ENCODE data around the gene RRAD.
"Not testable (repeated sequence)": the region's sequence is repeated elsewhere in the genome, so short reads cannot be mapped to it uniquely, and the experiment has no call there.

Gene RRAD

GRCh38 chr16:66950971-66951790 is 25.8 kb upstream of the RRAD start:
- no peak for DNase-seq

GRCh38 chr16:66950437-66950836 is 25.1 kb upstream of the RRAD start:
- DNase-seq, result no peak

GRCh38 chr16:66949472-66949871 is 24.1 kb upstream of the RRAD start:
- no peak for DNase-seq

- no peak for DNase-seq
These were observed 23.5 kb upstream of the RRAD start for GRCh38 chr16:66948837-66949225.

- no peak for DNase-seq
These were observed 22.9 kb upstream of the RRAD start for GRCh38 chr16:66948134-66948836.

- DNase-seq, result peak; percentile 43
These were observed 22.1 kb upstream of the RRAD start for GRCh38 chr16:66947302-66948065.

- DNase-seq, result no peak
These were observed 21.6 kb upstream of the RRAD start for GRCh38 chr16:66946974-66947301.

- no peak for DNase-seq
These were observed 21.2 kb upstream of the RRAD start for GRCh38 chr16:66946541-66946940.

- DNase-seq, result no peak
These were observed 20.6 kb upstream of the RRAD start for GRCh38 chr16:66945939-66946338.

- DNase-seq, result not testable (repeated sequence)
These were observed 19.6 kb upstream of the RRAD start for GRCh38 chr16:66944971-66945370.

- no peak for DNase-seq
These were observed 18.7 kb upstream of the RRAD start for GRCh38 chr16:66944054-66944441.

GRCh38 chr16:66943426-66944053 is 18.2 kb upstream of the RRAD start:
- DNase-seq, result no peak

- DNase-seq, result no peak
These were observed 17.6 kb upstream of the RRAD start for GRCh38 chr16:66942981-66943380.

- DNase-seq, result no peak
These were observed 14.9 kb upstream of the RRAD start for GRCh38 chr16:66940236-66940635.

- no peak for DNase-seq
These were observed 14.0 kb upstream of the RRAD start for GRCh38 chr16:66939366-66939765.

GRCh38 chr16:66937725-66938337 is 12.5 kb upstream of the RRAD start:
- DNase-seq, result no peak

GRCh38 chr16:66936889-66937554 is 11.7 kb upstream of the RRAD start:
- DNase-seq, result no peak

GRCh38 chr16:66936462-66936861 is 11.1 kb upstream of the RRAD start:
- no peak for DNase-seq

- no peak for DNase-seq
These were observed 10.1 kb upstream of the RRAD start, which contains the start of gene CES2 for GRCh38 chr16:66935314-66936011. TSS of gene CES2 (plus strand) at chr16:66935516. CDS start at chr16:66935636, 120 bp downstream.

GRCh38 chr16:66934839-66935313 is 9.5 kb upstream of the RRAD start:
- DNase-seq, result not testable (repeated sequence)

- peak; percentile 61 for DNase-seq
These were observed 9.0 kb upstream of the RRAD start, which contains the start of gene CIAO2B for GRCh38 chr16:66934138-66934838. TSS of gene CIAO2B (minus strand) at chr16:66934402. CDS start at chr16:66934364, 38 bp downstream.

All from NCI-H2107 (cell line).